Right lung (tissue), 5 donors: ENCODE measurements around the gene SPOCK3. TPM values are rescaled to one million over a fixed set of nuclear protein-coding genes. Genes with fewer than 3 reads are reported as not detected.
"Not testable (repeated sequence)": the region's sequence is repeated elsewhere in the genome, so short reads cannot be mapped to it uniquely, and the experiment has no call there.

Experiments
- DNase-seq, 2 donors: peaks; one replicate each; pipeline ENCODE4 v3.0.0-alpha.2; 2013
- polyA plus RNA-seq, 5 donors: library from polyadenylated mRNA; unstranded; fragments of 120-200 nt; gene quantifications; one replicate each; pipeline versions ENCODE4 v1.2.1 to v1.2.3, GENCODE V29; 2013; ENCODE audit warnings: inconsistent platforms in 1 of 5, low replicate concordance in 1 of 5; ENCODE audit not compliant: insufficient read length in 5 of 5, insufficient read depth in 1 of 5

Gene SPOCK3
- polyA plus RNA-seq, 5 donors: 0.56 to 2.6 (median 1.8) TPM

GRCh38 chr4:166957451-166957850, 276.8 kb downstream of the SPOCK3 start:
- no peak for DNase-seq

GRCh38 chr4:166956484-166956883, 277.8 kb downstream of the SPOCK3 start:
- DNase-seq: no peak

GRCh38 chr4:166941629-166942028, 292.7 kb downstream of the SPOCK3 start:
- no peak for DNase-seq

GRCh38 chr4:166930464-166930863, 303.8 kb downstream of the SPOCK3 start:
- no peak for DNase-seq

- no peak for DNase-seq
Measured at GRCh38 chr4:166924424-166924823, 309.9 kb downstream of the SPOCK3 start.

GRCh38 chr4:166913926-166914325, 320.4 kb downstream of the SPOCK3 start:
- no peak for DNase-seq

- no peak for DNase-seq
Measured at GRCh38 chr4:166903408-166903807, 330.9 kb downstream of the SPOCK3 start.

GRCh38 chr4:166902941-166903340, 331.4 kb downstream of the SPOCK3 start:
- DNase-seq: no peak

GRCh38 chr4:166896254-166896653, 338.0 kb downstream of the SPOCK3 start:
- DNase-seq: no peak

GRCh38 chr4:166895771-166896170, 338.5 kb downstream of the SPOCK3 start:
- no peak for DNase-seq

- no peak for DNase-seq
Measured at GRCh38 chr4:166887457-166887856, 346.8 kb downstream of the SPOCK3 start.

GRCh38 chr4:166886718-166887117, 347.6 kb downstream of the SPOCK3 start:
- DNase-seq: no peak

- no peak for DNase-seq
Measured at GRCh38 chr4:166882221-166882620, 352.1 kb downstream of the SPOCK3 start.

- DNase-seq: no peak
Measured at GRCh38 chr4:166875821-166876220, 358.5 kb downstream of the SPOCK3 start.

- no peak for DNase-seq
Measured at GRCh38 chr4:166862032-166862431, 372.3 kb downstream of the SPOCK3 start.

- not testable (repeated sequence) for DNase-seq
Measured at GRCh38 chr4:166850398-166850797, 383.9 kb downstream of the SPOCK3 start.

GRCh38 chr4:166846939-166847338, 387.4 kb downstream of the SPOCK3 start:
- no peak for DNase-seq

- DNase-seq: no peak
Measured at GRCh38 chr4:166842795-166843261, 391.5 kb downstream of the SPOCK3 start.

- DNase-seq: no peak
Measured at GRCh38 chr4:166839615-166840251, 394.6 kb downstream of the SPOCK3 start.

GRCh38 chr4:166838975-166839614, 395.2 kb downstream of the SPOCK3 start:
- no peak for DNase-seq

- no peak for DNase-seq
Measured at GRCh38 chr4:166836865-166837264, 397.4 kb downstream of the SPOCK3 start.

GRCh38 chr4:166827629-166828028, 406.7 kb downstream of the SPOCK3 start:
- no peak for DNase-seq

GRCh38 chr4:166827167-166827566, 407.1 kb downstream of the SPOCK3 start:
- DNase-seq: no peak

GRCh38 chr4:166823848-166824247, 410.4 kb downstream of the SPOCK3 start:
- no peak for DNase-seq
